Lower leg skin (tissue), 4 donors: ENCODE data around the gene CBX2. TPM values are rescaled to one million over a fixed set of nuclear protein-coding genes. Genes with fewer than 3 reads are reported as not detected.

Experiments
- DNase-seq, 2 donors: peaks; one replicate each; pipeline ENCODE4 v3.0.0-alpha.2; 2019; ENCODE audit warnings: low spot score in 2 of 2
- H3K4me3 ChIP-seq: fragments of 200-600 bp; sonication (generic); 2 replicates; pipeline ENCODE4 v1.5.1; 2017; ENCODE audit warnings: mild to moderate bottlenecking, low read depth; ENCODE audit not compliant: poor library complexity, severe bottlenecking
- CTCF ChIP-seq, 3 donors: fragments of 450-650 bp; IDR thresholded peaks; one replicate each; pipeline ENCODE4 v1.5.1; 2016; ENCODE audit warnings: antibody characterized with exemption in 3 of 3, mild to moderate bottlenecking in 3 of 3, moderate library complexity in 2 of 3
- POLR2A ChIP-seq, 2 donors: fragments of 450-650 bp; IDR thresholded peaks; one replicate each; pipeline ENCODE4 v1.6.1; 2016 to 2017; ENCODE audit warnings: antibody characterized with exemption in 2 of 2, mild to moderate bottlenecking in 1 of 2, moderate library complexity in 1 of 2
- WGBS, 2 donors: methylation state at CpG; one replicate each; pipeline ENCODE4 v1.1.5; 2018; 5-methylcytosine and 5-hydroxymethylcytosine counted together
- intact Hi-C: fragments of 100-400 bp; cut with DNase I; formaldehyde crosslinking; loops from one replicate; pipeline ENCODE4 v1.15.0; 2023; ENCODE audit warnings: low total_unique reads
- total RNA-seq, 4 donors: library from RNA; depleted of rRNA; stranded (reverse); fragments of >200 nt; gene quantifications; one replicate each; pipeline ENCODE4 v1.1.0, GENCODE V29; 2016

CBX2 gene
- total RNA-seq, 4 donors from 2014 or later, result 1.9 to 3.8 (median 3.1) TPM

- intact Hi-C loops, result loop anchor here (2.0 kb wide), 1 partner anchor 44 kb away; no protein-coding TSS in a partner anchor
- no peak for TF ChIP-seq CTCF (IDR thresholded peaks at IDR 0.05)
- TF ChIP-seq POLR2A (IDR thresholded peaks at IDR 0.05), result no peak
- peak overlapping the region; percentile 10 for H3K4me3 ChIP-seq
- peak in 1 of 2 donors; percentile 19 for DNase-seq
- WGBS, 2 donors, result 0 to 1% methylated on average over 57 to 69 of the region's 70 CpGs
Measured at GRCh38 chr17:79798299-79799173, 20.6 kb downstream of the CBX2 start.

- H3K4me3 ChIP-seq, result no peak overlapping the region
- no peak for DNase-seq
- WGBS, 2 donors, result 3% methylated on average over 17 to 23 of the region's 23 CpGs
- TF ChIP-seq POLR2A (IDR thresholded peaks at IDR 0.05) (no peak), CTCF (IDR thresholded peaks at IDR 0.05) (no peak)
- intact Hi-C loops, result loop anchor here (2.0 kb wide), 1 partner anchor 44 kb away; no protein-coding TSS in a partner anchor
Measured at GRCh38 chr17:79799174-79799537, 21.2 kb downstream of the CBX2 start.

GRCh38 chr17:79799538-79800324, 21.8 kb downstream of the CBX2 start:
- no peak overlapping the region for H3K4me3 ChIP-seq
- no peak for DNase-seq
- intact Hi-C loops, result loop anchor here (2.0 to 10.0 kb wide), 2 partner anchors 43 to 195 kb away; no protein-coding TSS in a partner anchor
- TF ChIP-seq CTCF (IDR thresholded peaks at IDR 0.05) (no peak), POLR2A (IDR thresholded peaks at IDR 0.05) (no peak)
- WGBS, 2 donors, result 6% methylated on average over 26 to 30 of the region's 31 CpGs

- H3K4me3 ChIP-seq, result no peak overlapping the region
- TF ChIP-seq POLR2A (IDR thresholded peaks at IDR 0.05), result no peak
- TF ChIP-seq CTCF (IDR thresholded peaks at IDR 0.05), result no peak
- intact Hi-C loops, result loop anchor here (10.0 kb wide), 1 partner anchor 194 kb away; no protein-coding TSS in a partner anchor
- no peak for DNase-seq
- 2% methylated on average over 29 to 32 of the region's 44 CpGs for WGBS, 2 donors
Measured at GRCh38 chr17:79800325-79801155, 22.6 kb downstream of the CBX2 start.
